GM19463 (cell line): ENCODE data around the gene ATAD1.
"Not testable (repeated sequence)": the region's sequence is repeated elsewhere in the genome, so short reads cannot be mapped to it uniquely, and the experiment has no call there.

Experiments
- ATAC-seq: cut with Tn5 transposase; IDR thresholded peaks from one replicate; pipeline ENCODE4 v1.9.1; 2021; ENCODE audit warnings: mild to moderate bottlenecking, moderate library complexity; ENCODE audit not compliant: unreplicated experiment

ATAD1 gene

GRCh38 chr10:87760195-87760905, 57.7 kb downstream of the ATAD1 start:
- no peak for ATAC-seq

GRCh38 chr10:87759551-87759950, 58.5 kb downstream of the ATAD1 start:
- ATAC-seq: no peak

- ATAC-seq: no peak
Observed at GRCh38 chr10:87757685-87758084, 60.3 kb downstream of the ATAD1 start.

GRCh38 chr10:87753995-87754866, 63.8 kb downstream of the ATAD1 start:
- no peak for ATAC-seq

GRCh38 chr10:87752566-87752965, 65.5 kb downstream of the ATAD1 start:
- ATAC-seq: no peak

GRCh38 chr10:87751274-87751673, 66.8 kb downstream of the ATAD1 start:
- no peak for ATAC-seq

- no peak for ATAC-seq
Observed at GRCh38 chr10:87750817-87751216, 67.2 kb downstream of the ATAD1 start.

- ATAC-seq: no peak
Observed at GRCh38 chr10:87750001-87750671, 67.9 kb downstream of the ATAD1 start.

GRCh38 chr10:87748244-87748643, 69.8 kb downstream of the ATAD1 start:
- ATAC-seq: not testable (repeated sequence)

GRCh38 chr10:87746911-87747310, 71.1 kb downstream of the ATAD1 start:
- no peak for ATAC-seq

GRCh38 chr10:87744606-87745005, 73.4 kb downstream of the ATAD1 start:
- no peak for ATAC-seq

- ATAC-seq: not testable (repeated sequence)
Observed at GRCh38 chr10:87742992-87743610, 74.9 kb downstream of the ATAD1 start.

GRCh38 chr10:87740254-87740655, 77.8 kb downstream of the ATAD1 start:
- no peak for ATAC-seq

- ATAC-seq: no peak
Observed at GRCh38 chr10:87739703-87740102, 78.3 kb downstream of the ATAD1 start.

GRCh38 chr10:87738253-87738652, 79.8 kb downstream of the ATAD1 start:
- ATAC-seq: not testable (repeated sequence)

- no peak for ATAC-seq
Observed at GRCh38 chr10:87734987-87735827, 82.8 kb downstream of the ATAD1 start.

GRCh38 chr10:87733081-87733480, 84.9 kb downstream of the ATAD1 start:
- no peak for ATAC-seq

- no peak for ATAC-seq
Observed at GRCh38 chr10:87729940-87730339, 88.1 kb downstream of the ATAD1 start.

- no peak for ATAC-seq
Observed at GRCh38 chr10:87724789-87725188, 93.2 kb downstream of the ATAD1 start.

GRCh38 chr10:87723500-87723899, 94.5 kb downstream of the ATAD1 start:
- ATAC-seq: no peak
